ENCODE results near the gene MARCO.

DNA sequence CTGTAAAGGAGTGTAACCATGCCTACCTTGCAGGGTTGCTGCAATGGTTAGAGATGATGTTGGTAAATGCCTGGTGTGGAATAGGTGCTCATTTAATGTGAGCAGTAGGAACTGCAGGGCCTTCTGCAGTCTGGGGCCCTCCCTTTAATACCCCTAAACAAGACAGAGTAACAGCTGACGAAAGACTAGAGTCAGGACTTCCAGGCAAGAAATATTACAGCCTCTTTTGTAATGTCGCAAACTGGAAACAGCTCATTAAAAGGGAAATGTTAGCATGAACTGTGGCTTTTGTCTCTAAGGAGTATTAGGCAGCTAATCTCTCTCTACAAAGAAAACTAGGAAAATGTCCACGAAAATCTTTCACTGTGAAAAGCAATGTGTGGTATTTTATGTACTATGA lies 26.0 kb downstream of the MARCO start:
- TF ChIP-seq POLR2A (IDR thresholded peaks at IDR 0.05): no peak
- TF ChIP-seq, protein P1, sequence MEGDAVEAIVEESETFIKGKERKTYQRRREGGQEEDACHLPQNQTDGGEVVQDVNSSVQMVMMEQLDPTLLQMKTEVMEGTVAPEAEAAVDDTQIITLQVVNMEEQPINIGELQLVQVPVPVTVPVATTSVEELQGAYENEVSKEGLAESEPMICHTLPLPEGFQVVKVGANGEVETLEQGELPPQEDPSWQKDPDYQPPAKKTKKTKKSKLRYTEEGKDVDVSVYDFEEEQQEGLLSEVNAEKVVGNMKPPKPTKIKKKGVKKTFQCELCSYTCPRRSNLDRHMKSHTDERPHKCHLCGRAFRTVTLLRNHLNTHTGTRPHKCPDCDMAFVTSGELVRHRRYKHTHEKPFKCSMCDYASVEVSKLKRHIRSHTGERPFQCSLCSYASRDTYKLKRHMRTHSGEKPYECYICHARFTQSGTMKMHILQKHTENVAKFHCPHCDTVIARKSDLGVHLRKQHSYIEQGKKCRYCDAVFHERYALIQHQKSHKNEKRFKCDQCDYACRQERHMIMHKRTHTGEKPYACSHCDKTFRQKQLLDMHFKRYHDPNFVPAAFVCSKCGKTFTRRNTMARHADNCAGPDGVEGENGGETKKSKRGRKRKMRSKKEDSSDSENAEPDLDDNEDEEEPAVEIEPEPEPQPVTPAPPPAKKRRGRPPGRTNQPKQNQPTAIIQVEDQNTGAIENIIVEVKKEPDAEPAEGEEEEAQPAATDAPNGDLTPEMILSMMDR (IDR thresholded peaks at IDR 0.05): no peak
